ENCODE data around the gene POMGNT1. TPM values are rescaled to one million over a fixed set of nuclear protein-coding genes. Genes with fewer than 3 reads are reported as not detected.
A peak's percentile ranks its signal among the peaks of the same experiment; 100 is the strongest.
"Not testable (repeated sequence)": the region's sequence is repeated elsewhere in the genome, so short reads cannot be mapped to it uniquely, and the experiment has no call there.

The POMGNT1 gene
- total RNA-seq, 2 donors from 2014 or later: 30.8 to 35.5 TPM

- ATAC-seq (replicated peaks in 1 of 2) (peak; percentile 95 to 96), DNase-seq (peak; percentile 60 to 63)
- H3K4me3 Mint-ChIP-seq: no peak overlapping the region
- H3K27me3 Mint-ChIP-seq (ENCODE audit: low read depth): no peaks in the 10 kb centered on the region
- H3K9me3 Mint-ChIP-seq: no peaks in the 10 kb centered on the region
- H3K27ac Mint-ChIP-seq: no peak overlapping the region
- no peaks in the 10 kb centered on the region for H3K4me1 Mint-ChIP-seq (ENCODE audit: low read depth)
- no peaks in the 10 kb centered on the region for H3K36me3 Mint-ChIP-seq (ENCODE audit: insufficient read depth in 2 of 2)
Measured at GRCh38 chr1:46223472-46223943, 25.3 kb upstream of the POMGNT1 start.

- H3K36me3 Mint-ChIP-seq (ENCODE audit: insufficient read depth in 2 of 2); DNase-seq; H3K4me3 Mint-ChIP-seq; H3K27ac Mint-ChIP-seq; H3K4me1 Mint-ChIP-seq (ENCODE audit: low read depth); H3K9me3 Mint-ChIP-seq; H3K27me3 Mint-ChIP-seq (ENCODE audit: low read depth): not testable (repeated sequence)
- peak in 1 of 2 donors; percentile 12 for ATAC-seq (replicated peaks in 1 of 2)
Measured at GRCh38 chr1:46223055-46223454, 24.8 kb upstream of the POMGNT1 start.

- Mint-ChIP-seq H3K36me3 (ENCODE audit: insufficient read depth in 2 of 2) (no peaks in the 10 kb centered on the region), H3K4me3 (no peak overlapping the region), H3K27ac (no peak overlapping the region), H3K27me3 (ENCODE audit: low read depth) (peaks cover 5% of the 10 kb centered on the region), H3K9me3 (no peaks in the 10 kb centered on the region), H3K4me1 (ENCODE audit: low read depth) (no peaks in the 10 kb centered on the region)
- ATAC-seq (replicated peaks in 1 of 2) (no peak), DNase-seq (no peak)
Measured at GRCh38 chr1:46221749-46222148, 23.5 kb upstream of the POMGNT1 start.

- H3K27me3 Mint-ChIP-seq (ENCODE audit: low read depth): peaks cover 6% of the 10 kb centered on the region
- H3K4me3 Mint-ChIP-seq: no peak overlapping the region
- no peaks in the 10 kb centered on the region for H3K9me3 Mint-ChIP-seq
- no peaks in the 10 kb centered on the region for H3K36me3 Mint-ChIP-seq (ENCODE audit: insufficient read depth in 2 of 2)
- no peaks in the 10 kb centered on the region for H3K4me1 Mint-ChIP-seq (ENCODE audit: low read depth)
- H3K27ac Mint-ChIP-seq: no peak overlapping the region
- no peak for DNase-seq
- no peak for ATAC-seq (replicated peaks in 1 of 2)
Measured at GRCh38 chr1:46220808-46221207, 22.6 kb upstream of the POMGNT1 start.

- H3K27ac Mint-ChIP-seq: no peak overlapping the region
- no peak overlapping the region for H3K4me3 Mint-ChIP-seq
- no peaks in the 10 kb centered on the region for H3K36me3 Mint-ChIP-seq (ENCODE audit: insufficient read depth in 2 of 2)
- no peaks in the 10 kb centered on the region for H3K4me1 Mint-ChIP-seq (ENCODE audit: low read depth)
- H3K27me3 Mint-ChIP-seq (ENCODE audit: low read depth): peaks cover 6% of the 10 kb centered on the region
- no peak for ATAC-seq (replicated peaks in 1 of 2)
- no peaks in the 10 kb centered on the region for H3K9me3 Mint-ChIP-seq
- DNase-seq: no peak
Measured at GRCh38 chr1:46219551-46220520, 21.6 kb upstream of the POMGNT1 start.

- H3K27ac Mint-ChIP-seq: no peak overlapping the region
- peaks cover 6% of the 10 kb centered on the region for H3K27me3 Mint-ChIP-seq (ENCODE audit: low read depth)
- DNase-seq: no peak
- ATAC-seq (replicated peaks in 1 of 2): no peak
- H3K4me1 Mint-ChIP-seq (ENCODE audit: low read depth): no peaks in the 10 kb centered on the region
- H3K4me3 Mint-ChIP-seq: no peak overlapping the region
- no peaks in the 10 kb centered on the region for H3K36me3 Mint-ChIP-seq (ENCODE audit: insufficient read depth in 2 of 2)
- H3K9me3 Mint-ChIP-seq: no peaks in the 10 kb centered on the region
Measured at GRCh38 chr1:46218443-46218842, 20.2 kb upstream of the POMGNT1 start.

- no peak overlapping the region for H3K27ac Mint-ChIP-seq
- no peak for ATAC-seq (replicated peaks in 1 of 2)
- H3K9me3 Mint-ChIP-seq: no peaks in the 10 kb centered on the region
- peaks cover 6% of the 10 kb centered on the region for H3K27me3 Mint-ChIP-seq (ENCODE audit: low read depth)
- H3K4me1 Mint-ChIP-seq (ENCODE audit: low read depth): no peaks in the 10 kb centered on the region
- no peaks in the 10 kb centered on the region for H3K36me3 Mint-ChIP-seq (ENCODE audit: insufficient read depth in 2 of 2)
- no peak overlapping the region for H3K4me3 Mint-ChIP-seq
- DNase-seq: no peak
Measured at GRCh38 chr1:46215504-46215903, 17.3 kb upstream of the POMGNT1 start.

GRCh38 chr1:46211051-46211450 lies 12.8 kb upstream of the POMGNT1 start:
- DNase-seq (no peak), ATAC-seq (replicated peaks in 1 of 2) (no peak)
- no peaks in the 10 kb centered on the region for H3K27me3 Mint-ChIP-seq (ENCODE audit: low read depth)
- no peaks in the 10 kb centered on the region for H3K4me1 Mint-ChIP-seq (ENCODE audit: low read depth)
- H3K4me3 Mint-ChIP-seq: no peak overlapping the region
- H3K36me3 Mint-ChIP-seq (ENCODE audit: insufficient read depth in 2 of 2): no peaks in the 10 kb centered on the region
- no peak overlapping the region for H3K27ac Mint-ChIP-seq
- H3K9me3 Mint-ChIP-seq: no peaks in the 10 kb centered on the region

GRCh38 chr1:46210561-46210960 lies 12.3 kb upstream of the POMGNT1 start:
- ATAC-seq (replicated peaks in 1 of 2): no peak
- H3K4me3 Mint-ChIP-seq: no peak overlapping the region

GRCh38 chr1:46206399-46206798 lies 8.2 kb upstream of the POMGNT1 start:
- ATAC-seq (replicated peaks in 1 of 2) (no peak), DNase-seq (no peak)
- Mint-ChIP-seq H3K4me1 (ENCODE audit: low read depth) (peaks cover 8% of the 10 kb centered on the region), H3K4me3 (no peak overlapping the region), H3K9me3 (no peaks in the 10 kb centered on the region), H3K27me3 (ENCODE audit: low read depth) (no peaks in the 10 kb centered on the region), H3K27ac (no peak overlapping the region), H3K36me3 (ENCODE audit: insufficient read depth in 2 of 2) (no peaks in the 10 kb centered on the region)

More at GRCh38 chr1:46210561-46210960, 12.3 kb upstream of the POMGNT1 start:
- Mint-ChIP-seq H3K36me3 (ENCODE audit: insufficient read depth in 2 of 2) (no peaks in the 10 kb centered on the region), H3K4me1 (ENCODE audit: low read depth) (no peaks in the 10 kb centered on the region), H3K27ac (no peak overlapping the region), H3K27me3 (ENCODE audit: low read depth) (no peaks in the 10 kb centered on the region), H3K9me3 (no peaks in the 10 kb centered on the region)
- DNase-seq: no peak

GRCh38 chr1:46205791-46206190 lies 7.6 kb upstream of the POMGNT1 start:
- peaks cover 8% of the 10 kb centered on the region for H3K4me1 Mint-ChIP-seq (ENCODE audit: low read depth)
- ATAC-seq (replicated peaks in 1 of 2) (no peak), DNase-seq (no peak)
- H3K9me3 Mint-ChIP-seq: no peaks in the 10 kb centered on the region
- H3K27me3 Mint-ChIP-seq (ENCODE audit: low read depth): no peaks in the 10 kb centered on the region
- no peak overlapping the region for H3K4me3 Mint-ChIP-seq
- no peaks in the 10 kb centered on the region for H3K36me3 Mint-ChIP-seq (ENCODE audit: insufficient read depth in 2 of 2)
- H3K27ac Mint-ChIP-seq: no peak overlapping the region

- Mint-ChIP-seq H3K4me1 (ENCODE audit: low read depth) (peaks cover 8% of the 10 kb centered on the region), H3K9me3 (no peaks in the 10 kb centered on the region), H3K27ac (no peak overlapping the region), H3K36me3 (ENCODE audit: insufficient read depth in 2 of 2) (no peaks in the 10 kb centered on the region), H3K27me3 (ENCODE audit: low read depth) (no peaks in the 10 kb centered on the region), H3K4me3 (no peak overlapping the region)
- DNase-seq: no peak
- ATAC-seq (replicated peaks in 1 of 2): no peak
Measured at GRCh38 chr1:46205141-46205540, 6.9 kb upstream of the POMGNT1 start.

GRCh38 chr1:46204406-46204742 lies 6.1 kb upstream of the POMGNT1 start:
- no peak for DNase-seq
- peaks cover 10% of the 10 kb centered on the region for H3K4me1 Mint-ChIP-seq (ENCODE audit: low read depth)

More at GRCh38 chr1:46204406-46204742, 6.1 kb upstream of the POMGNT1 start:
- H3K36me3 Mint-ChIP-seq (ENCODE audit: insufficient read depth in 2 of 2): no peaks in the 10 kb centered on the region
- H3K4me3 Mint-ChIP-seq: no peak overlapping the region
- no peak overlapping the region for H3K27ac Mint-ChIP-seq
- no peaks in the 10 kb centered on the region for H3K9me3 Mint-ChIP-seq
- no peak for ATAC-seq (replicated peaks in 1 of 2)
- no peaks in the 10 kb centered on the region for H3K27me3 Mint-ChIP-seq (ENCODE audit: low read depth)

All from activated T-cell treated with anti-CD3 and anti-CD28 coated beads, Interleukin-2, amount 50 U/mL, for 72 hours (primary cell).